NCI-H2171 (cell line): ENCODE results near the gene ZNF532.

Experiments used
- DNase-seq: peaks from one replicate; lab custom pipeline; 2025; lab: John Stamatoyannopoulos, UW

ZNF532 gene

DNA sequence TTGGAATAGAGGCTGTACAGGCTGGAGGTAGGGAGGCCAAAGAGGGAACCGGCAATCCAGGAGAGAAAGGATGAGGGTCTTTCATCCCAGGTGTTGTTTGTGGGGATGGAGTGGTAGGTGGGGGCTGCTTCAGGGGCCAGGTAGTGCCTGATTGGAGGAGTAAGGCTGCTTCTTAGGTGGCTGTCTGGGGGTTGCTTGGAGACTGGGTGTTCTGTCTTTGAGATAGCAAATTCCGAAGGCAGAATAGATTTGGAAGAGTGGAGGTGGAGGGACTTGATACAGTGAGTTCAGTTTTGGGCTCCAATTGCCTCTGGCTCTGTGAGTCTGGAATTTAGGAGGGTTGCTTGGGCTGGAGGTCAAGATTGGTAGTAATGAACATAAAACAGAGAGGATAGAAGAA lies 5.9 kb downstream of the ZNF532 start:
- DNase-seq: no peak

- no peak for DNase-seq
Observed at GRCh38 chr18:58871514-58872420, 7.1 kb downstream of the ZNF532 start.

DNA sequence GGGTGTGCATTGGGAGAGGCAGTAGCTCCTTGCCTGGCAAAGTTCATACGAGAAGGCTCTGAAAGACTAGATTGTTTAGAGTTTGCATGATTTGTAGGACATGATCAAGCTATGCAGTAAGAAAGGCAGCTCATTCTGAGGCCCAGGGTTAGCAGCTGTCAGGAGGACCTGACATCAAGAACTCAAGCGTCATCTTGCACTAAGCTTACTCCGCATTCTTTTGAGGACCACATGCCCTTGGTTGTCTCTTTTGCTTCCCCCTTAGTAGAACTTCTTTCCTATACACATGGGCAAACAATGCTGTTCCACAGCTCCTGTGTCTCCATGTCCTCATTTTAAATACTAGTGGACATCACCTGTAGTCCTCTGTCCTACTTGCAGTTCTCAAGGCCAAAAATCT lies 14.0 kb downstream of the ZNF532 start:
- no peak for DNase-seq

DNA sequence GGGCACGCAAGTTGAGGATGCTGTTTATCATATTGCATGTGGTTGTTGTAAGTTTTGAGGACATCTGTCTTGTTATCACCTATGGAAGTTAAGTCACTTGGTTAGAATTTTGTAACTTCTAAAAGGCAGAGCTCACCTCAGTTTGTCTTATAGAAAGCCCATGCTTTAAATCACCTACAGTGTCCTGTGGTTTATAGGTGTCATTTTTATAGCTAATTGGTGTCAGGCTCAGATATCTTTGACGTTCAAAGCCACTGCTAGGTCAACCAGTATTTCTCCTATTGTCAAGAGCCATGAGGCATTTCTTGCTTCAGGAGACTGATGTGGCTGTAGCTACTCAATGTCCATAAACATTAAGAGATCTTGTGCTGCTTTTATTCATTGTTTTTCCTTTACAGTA lies 16.8 kb downstream of the ZNF532 start:
- no peak for DNase-seq

GRCh38 chr18:58882044-58882443 lies 17.4 kb downstream of the ZNF532 start:
- no peak for DNase-seq

- no peak for DNase-seq
Observed at GRCh38 chr18:58882686-58883085, 18.0 kb downstream of the ZNF532 start.

- no peak for DNase-seq
Observed at GRCh38 chr18:58884680-58885079, 20.0 kb downstream of the ZNF532 start.

GRCh38 chr18:58886431-58886830 lies 21.8 kb downstream of the ZNF532 start:
- DNase-seq: no peak

- no peak for DNase-seq
Observed at GRCh38 chr18:58886864-58887612, 22.4 kb downstream of the ZNF532 start.

DNA sequence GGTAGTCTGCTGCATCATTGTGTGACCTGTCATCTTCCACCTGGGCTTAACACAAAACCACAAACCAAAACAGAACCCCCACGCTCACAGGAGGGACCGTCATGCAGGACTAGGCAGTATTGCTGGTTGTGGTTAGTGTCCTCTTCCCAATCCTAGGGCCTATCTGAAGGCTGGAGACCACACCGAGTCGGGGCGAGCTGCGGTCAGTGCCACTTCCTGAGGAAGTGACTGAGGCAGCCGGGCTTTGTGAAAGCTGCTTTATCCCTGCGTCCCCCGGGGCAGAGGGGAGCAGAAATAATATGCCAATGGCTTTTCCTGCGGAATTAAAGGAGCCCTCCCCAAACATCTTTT lies 22.9 kb downstream of the ZNF532 start:
- DNase-seq: no peak

- no peak for DNase-seq
Observed at GRCh38 chr18:58891776-58892175, 27.1 kb downstream of the ZNF532 start.

DNA sequence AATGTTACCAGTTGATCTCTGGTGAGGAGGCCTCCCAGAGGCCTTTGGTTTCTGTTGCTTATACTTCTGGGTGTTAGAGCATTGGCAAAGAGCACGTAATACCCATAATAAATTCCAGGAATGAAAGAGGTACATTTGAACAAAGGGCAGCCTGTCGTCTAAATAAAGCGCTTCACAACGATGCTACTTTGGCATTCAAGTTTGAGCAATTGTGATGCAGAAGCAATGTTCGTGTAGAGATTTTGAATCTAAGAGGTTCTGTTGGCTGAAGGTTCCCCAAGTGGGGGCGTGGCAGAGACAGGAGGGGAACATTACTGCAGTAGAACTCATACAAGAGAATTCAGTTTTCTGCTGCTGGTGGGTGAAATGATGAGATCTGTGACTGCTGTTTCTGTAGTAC lies 27.8 kb downstream of the ZNF532 start:
- DNase-seq: no peak

DNA sequence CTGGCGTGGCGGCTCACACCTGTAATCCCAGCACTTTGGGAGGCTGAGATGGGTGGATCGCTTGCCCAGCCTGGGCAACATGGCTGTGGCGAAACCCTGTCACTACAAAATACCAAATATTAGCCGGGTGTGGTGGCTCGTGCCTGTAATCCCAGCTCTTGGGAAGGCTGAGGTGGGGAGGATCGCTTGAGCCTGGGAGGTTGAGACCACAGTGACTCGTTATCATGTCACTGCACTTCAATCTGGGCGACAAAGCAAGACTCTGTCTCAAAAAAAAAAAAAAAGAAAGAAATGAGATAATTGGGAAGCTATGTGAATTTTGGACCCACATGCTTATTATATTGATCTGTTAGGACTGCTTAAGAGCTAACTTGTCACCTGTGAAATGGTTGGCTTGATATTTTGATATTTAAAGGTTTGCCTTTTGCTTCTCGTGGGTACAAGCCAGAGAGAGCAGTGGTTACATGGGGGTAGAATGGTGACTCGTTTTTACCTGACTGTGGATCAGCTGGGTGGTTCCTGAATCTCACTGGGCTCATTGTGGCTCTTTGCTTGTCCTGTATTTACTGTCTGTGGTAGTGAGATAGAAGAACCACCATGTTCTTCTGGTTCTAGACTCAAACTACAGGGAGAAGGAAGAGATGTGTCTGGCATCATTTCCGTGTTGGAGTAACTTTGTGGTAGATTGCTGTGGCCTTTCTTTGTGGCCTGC lies 28.9 kb downstream of the ZNF532 start:
- no peak for DNase-seq

GRCh38 chr18:58894930-58895329 lies 30.3 kb downstream of the ZNF532 start:
- DNase-seq: no peak

GRCh38 chr18:58895385-58895784 lies 30.7 kb downstream of the ZNF532 start:
- no peak for DNase-seq

GRCh38 chr18:58896268-58896667 lies 31.6 kb downstream of the ZNF532 start:
- no peak for DNase-seq

- no peak for DNase-seq
Observed at GRCh38 chr18:58896734-58897508, 32.2 kb downstream of the ZNF532 start.

- peak; percentile 71 for DNase-seq
Observed at GRCh38 chr18:58898010-58898799, 33.5 kb downstream of the ZNF532 start.

DNA sequence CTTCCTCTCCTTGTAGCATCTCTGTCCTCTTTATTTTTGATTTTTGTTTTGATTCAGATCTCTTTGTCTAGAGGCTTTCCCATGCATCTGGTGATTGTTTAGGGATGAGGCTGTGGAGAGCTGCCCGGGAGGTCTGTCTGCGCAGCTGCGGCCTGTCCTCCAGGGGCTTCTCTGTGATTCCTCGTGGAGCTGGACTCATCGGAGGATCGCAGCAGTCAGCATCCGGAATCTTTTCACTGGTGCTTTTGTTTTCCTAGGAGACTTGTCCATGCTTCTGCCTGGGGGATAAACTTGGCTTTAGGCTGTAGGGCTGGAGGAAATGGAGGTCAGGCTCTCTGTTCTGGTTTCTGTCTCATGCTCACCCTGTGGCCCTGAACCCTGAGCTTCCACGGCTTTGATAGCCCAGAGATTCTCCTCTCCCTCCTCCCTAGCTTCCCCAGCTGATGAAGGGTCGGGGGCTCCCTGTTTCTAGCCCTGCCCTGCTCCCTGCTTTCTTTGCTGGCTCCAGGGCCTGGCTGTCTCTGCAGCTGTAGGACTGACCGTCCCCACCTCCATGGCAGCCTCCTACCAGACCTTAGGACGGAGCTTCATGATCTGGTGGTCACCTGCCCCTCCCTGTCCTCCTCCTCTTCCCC lies 35.5 kb downstream of the ZNF532 start:
- no peak for DNase-seq

- no peak for DNase-seq
Observed at GRCh38 chr18:58901143-58901542, 36.5 kb downstream of the ZNF532 start.

DNA sequence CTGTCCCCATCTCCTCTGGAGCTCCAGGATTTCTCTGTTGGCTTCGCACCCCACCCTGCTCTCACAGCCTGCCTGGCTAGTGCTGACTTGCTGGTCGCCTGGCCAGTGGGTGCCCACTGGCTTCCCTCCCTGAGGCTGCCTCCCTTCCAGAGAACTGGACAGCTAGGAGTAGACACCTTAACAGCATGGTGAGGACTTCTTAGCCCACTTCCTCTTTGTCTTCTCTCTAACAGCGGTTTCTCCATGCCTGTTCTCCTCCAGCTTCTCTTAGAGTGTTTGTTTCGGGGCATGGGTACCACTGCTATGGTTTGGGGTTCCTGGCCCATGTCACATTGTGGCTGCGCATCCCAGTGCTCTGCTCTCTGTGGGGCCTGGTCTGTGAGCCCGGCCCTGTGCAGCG lies 37.1 kb downstream of the ZNF532 start:
- no peak for DNase-seq
